ENCODE data around the gene HNMT. TPM values are rescaled to one million over a fixed set of nuclear protein-coding genes. Genes with fewer than 3 reads are reported as not detected.

Gene HNMT
- total and polyA plus RNA-seq, 2 of the 8 experiments (the other 6 are each of a cell fraction or from before 2014, with no cell fraction given), result 1.6 to 3.6 TPM

DNA sequence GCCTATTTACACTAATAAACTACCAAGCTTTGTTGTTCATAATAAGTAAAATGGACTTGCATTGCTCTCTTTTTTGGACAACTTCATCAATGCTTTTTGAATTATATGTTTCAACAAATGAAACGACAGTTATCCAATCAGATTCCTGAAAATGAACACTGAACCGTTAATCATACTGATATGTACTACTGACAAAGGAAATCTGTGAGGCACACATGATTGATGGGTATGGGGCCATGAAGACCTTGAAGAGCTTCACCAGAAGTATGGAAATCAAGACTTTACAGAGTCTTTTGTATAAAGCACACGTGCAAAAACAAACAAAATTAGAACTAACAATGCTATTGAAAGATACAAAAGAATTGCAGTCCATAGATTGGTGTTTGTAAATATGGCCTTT, 51.2 kb downstream of the HNMT start:
- Histone ChIP-seq H3K4me2 (ENCODE audit: insufficient read depth in 1 of 2, low read depth in 2 of 2, low read length in 2 of 2) (no peak overlapping the region), H3K4me3 (ENCODE audit: extremely low read depth in 1 of 4, insufficient read depth in 2 of 4, low read depth in 3 of 4, low read length in 4 of 4) (no peak overlapping the region), H3K23ac (ENCODE audit: insufficient read length) (no peak overlapping the region), H2BK5ac (ENCODE audit: low read depth, low read length) (no peak overlapping the region), H2BK15ac (ENCODE audit: low read length) (no peak overlapping the region), H3K27ac (ENCODE audit: low read depth, low read length) (no peak overlapping the region), H4K91ac (replicated peaks; ENCODE audit: insufficient read length, low read length) (no peak overlapping the region), H4K5ac (ENCODE audit: insufficient read length, low read depth, low read length) (no peak overlapping the region), H3K23me2 (ENCODE audit: low read depth, low read length) (no peaks in the 10 kb centered on the region), H3K36me3 (ENCODE audit: control insufficient read depth in 2 of 4, insufficient read depth in 4 of 4, low read length in 3 of 4) (no peaks in the 10 kb centered on the region), H3K14ac (ENCODE audit: insufficient read length) (no peak overlapping the region), H4K20me1 (replicated peaks in 1 of 2; ENCODE audit: control insufficient read depth in 1 of 2, insufficient read depth in 2 of 2, low read length in 2 of 2) (no peaks in the 10 kb centered on the region), H3K9ac (replicated peaks in 1 of 4; ENCODE audit: extremely low read depth in 1 of 4, low read depth in 3 of 4, low read length in 3 of 4) (no peak overlapping the region), H2BK20ac (ENCODE audit: low read length) (no peak overlapping the region), H2BK120ac (replicated peaks; ENCODE audit: low read depth, low read length) (no peak overlapping the region), H3K4ac (replicated peaks; ENCODE audit: insufficient read length, low read depth, low read length) (no peak overlapping the region), H3K9me3 (ENCODE audit: insufficient read depth in 2 of 2, low read depth in 1 of 2, low read length in 1 of 2) (no peaks in the 10 kb centered on the region), H2AFZ (ENCODE audit: low read length) (no peak overlapping the region), H2AK5ac (ENCODE audit: low read depth, low read length) (no peak overlapping the region), H3K27me3 (replicated peaks in 1 of 4; ENCODE audit: control insufficient read depth in 3 of 4, extremely low read depth in 1 of 4, insufficient read depth in 3 of 4, low read length in 3 of 4) (no peaks in the 10 kb centered on the region), H3K79me2 (ENCODE audit: control insufficient read depth in 1 of 2, insufficient read depth in 2 of 2, low read length in 2 of 2) (no peaks in the 10 kb centered on the region), H3K56ac (replicated peaks; ENCODE audit: insufficient read length, low read depth, low read length) (no peak overlapping the region), H3K79me1 (ENCODE audit: low read depth, low read length) (no peaks in the 10 kb centered on the region), H2BK12ac (ENCODE audit: low read depth, low read length) (no peak overlapping the region), H3K18ac (ENCODE audit: extremely low read depth, low read length) (no peak overlapping the region), H3K4me1 (replicated peaks in 1 of 4; ENCODE audit: control insufficient read depth in 3 of 4, insufficient read depth in 4 of 4, low read length in 3 of 4) (no peaks in the 10 kb centered on the region), H4K8ac (ENCODE audit: extremely low read depth, insufficient read depth, low read length) (no peak overlapping the region)
- ChIA-PET CTCF (ENCODE audit: partially characterized antibody) (interaction anchor here (0.6 kb wide), 2 partner anchors 29 to 264 kb away, joined by 3 read pairs; no protein-coding TSS in a partner anchor), POLR2A (ENCODE audit: partially characterized antibody) (no interaction called here)
- TF ChIP-seq KDM1A (IDR thresholded peaks at IDR 0.05; ENCODE audit: borderline replicate concordance, low read length) (no peak), CBX8 (IDR thresholded peaks at IDR 0.05; ENCODE audit: borderline replicate concordance, low read depth, low read length) (no peak), TCF12 (IDR thresholded peaks at IDR 0.05; ENCODE audit: low read depth, low read length) (no peak), GTF2F1 (IDR thresholded peaks at IDR 0.05; ENCODE audit: borderline replicate concordance, low read depth, low read length) (no peak), SIRT6 (IDR thresholded peaks at IDR 0.05; ENCODE audit: low read length) (no peak), POU5F1 (IDR thresholded peaks at IDR 0.05; ENCODE audit: low read depth, low read length) (no peak)
- 82% methylated on average over 3 of the region's 3 CpGs; no CpG with 5 or more reads in 1 of the 2 experiments for WGBS, 2 experiments (ENCODE audit: extremely low coverage in 1 of 2, insufficient coverage in 1 of 2, insufficient read length in 1 of 2, insufficient replicate concordance in 2 of 2, low coverage in 1 of 2, low lambda C conversion rate in 2 of 2, missing lambda C conversion rate in 1 of 2)
- DNase-seq (ENCODE audit: low read depth in 1 of 2, low spot score in 2 of 2) (no peak), FAIRE-seq (no peak)
